ENCODE measurements around the gene COBL.

The COBL gene

DNA sequence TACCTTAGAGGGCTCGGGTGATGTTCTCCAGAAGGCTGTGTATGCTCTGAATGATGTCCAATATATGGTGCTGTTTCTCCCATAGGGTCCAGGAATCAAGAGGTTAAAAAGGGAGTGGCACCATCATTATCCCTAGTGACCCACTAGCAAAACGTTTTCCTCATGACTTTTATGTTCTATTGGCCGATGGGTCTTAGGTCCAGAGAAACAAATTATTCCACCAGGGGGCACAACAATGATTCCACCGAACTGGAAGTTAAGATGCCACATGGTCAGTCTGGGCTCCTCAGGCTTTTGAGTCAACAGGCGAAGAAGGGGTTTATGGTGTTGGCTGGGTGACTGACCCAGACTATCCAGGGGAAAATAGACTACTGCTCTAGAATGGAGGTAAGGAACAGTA, 256.1 kb downstream of the COBL start:
- no peak for DNase-seq (ENCODE audit: low read depth in 2 of 3, low spot score in 1 of 3)

GRCh38 chr7:51059504-51060142, 257.0 kb downstream of the COBL start:
- DNase-seq (ENCODE audit: low read depth in 2 of 3, low spot score in 1 of 3) = no peak

- DNase-seq (ENCODE audit: low read depth in 2 of 3, low spot score in 1 of 3) = no peak
These were observed 257.8 kb downstream of the COBL start for GRCh38 chr7:51058764-51059163.

- no peak for DNase-seq (ENCODE audit: low read depth in 2 of 3, low spot score in 1 of 3)
These were observed 261.4 kb downstream of the COBL start for GRCh38 chr7:51055039-51055840.

- DNase-seq (ENCODE audit: low read depth in 2 of 3, low spot score in 1 of 3) = no peak
These were observed 262.4 kb downstream of the COBL start for GRCh38 chr7:51054231-51054630.

- no peak for DNase-seq (ENCODE audit: low read depth in 2 of 3, low spot score in 1 of 3)
These were observed 263.3 kb downstream of the COBL start for GRCh38 chr7:51053160-51053925.

DNA sequence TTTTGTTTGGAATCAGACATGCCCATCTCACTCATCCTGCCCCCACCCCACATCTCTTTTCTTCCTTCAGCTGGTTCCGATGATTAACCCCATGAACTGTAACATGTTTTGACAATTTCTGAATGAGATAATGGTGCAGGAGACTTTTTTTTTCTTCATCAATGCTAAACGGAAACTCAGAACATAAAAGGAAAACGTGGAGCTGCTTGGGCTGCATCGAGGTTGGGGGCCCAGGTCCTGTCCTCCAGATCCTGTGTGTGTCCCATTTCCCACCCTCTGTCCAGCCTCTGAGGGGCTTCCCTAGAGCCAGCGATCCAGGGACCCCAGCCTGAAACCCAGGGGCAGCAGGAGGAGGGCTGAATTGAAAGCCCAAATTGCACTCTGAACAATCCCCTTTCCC, 270.1 kb downstream of the COBL start:
- DNase-seq (ENCODE audit: low read depth in 2 of 3, low spot score in 1 of 3) = no peak

GRCh38 chr7:51046103-51046466, 270.5 kb downstream of the COBL start:
- DNase-seq (ENCODE audit: low read depth in 2 of 3, low spot score in 1 of 3) = no peak

GRCh38 chr7:51045319-51046102, 271.1 kb downstream of the COBL start:
- DNase-seq (ENCODE audit: low read depth in 2 of 3, low spot score in 1 of 3) = no peak

DNA sequence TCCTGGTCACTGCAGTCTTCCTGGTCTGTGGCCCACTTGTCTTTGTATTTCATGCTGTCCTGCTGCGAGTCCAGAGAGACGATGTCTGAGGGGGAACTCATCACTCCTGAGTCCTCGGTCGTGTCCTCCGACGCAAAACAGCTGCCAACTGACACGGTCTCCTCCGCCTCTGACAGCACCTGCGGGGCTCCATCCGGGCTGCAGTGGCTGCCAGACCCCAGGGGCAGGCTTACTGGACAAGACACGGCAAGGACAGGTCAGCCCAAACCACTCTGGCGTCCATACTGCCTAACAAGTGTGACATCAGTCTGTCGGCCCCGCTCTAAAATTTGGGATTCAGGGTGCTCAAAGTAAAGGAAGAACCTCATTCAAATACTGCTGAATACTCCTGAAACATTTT, 273.1 kb downstream of the COBL start:
- DNase-seq (ENCODE audit: low read depth in 2 of 3, low spot score in 1 of 3) = no peak

GRCh38 chr7:51040787-51041186, 275.8 kb downstream of the COBL start:
- DNase-seq (ENCODE audit: low read depth in 2 of 3, low spot score in 1 of 3) = no peak

GRCh38 chr7:51038573-51038972, 278.0 kb downstream of the COBL start:
- no peak for DNase-seq (ENCODE audit: low read depth in 2 of 3, low spot score in 1 of 3)

- no peak for DNase-seq (ENCODE audit: low read depth in 2 of 3, low spot score in 1 of 3)
These were observed 280.9 kb downstream of the COBL start for GRCh38 chr7:51035716-51036115.

DNA sequence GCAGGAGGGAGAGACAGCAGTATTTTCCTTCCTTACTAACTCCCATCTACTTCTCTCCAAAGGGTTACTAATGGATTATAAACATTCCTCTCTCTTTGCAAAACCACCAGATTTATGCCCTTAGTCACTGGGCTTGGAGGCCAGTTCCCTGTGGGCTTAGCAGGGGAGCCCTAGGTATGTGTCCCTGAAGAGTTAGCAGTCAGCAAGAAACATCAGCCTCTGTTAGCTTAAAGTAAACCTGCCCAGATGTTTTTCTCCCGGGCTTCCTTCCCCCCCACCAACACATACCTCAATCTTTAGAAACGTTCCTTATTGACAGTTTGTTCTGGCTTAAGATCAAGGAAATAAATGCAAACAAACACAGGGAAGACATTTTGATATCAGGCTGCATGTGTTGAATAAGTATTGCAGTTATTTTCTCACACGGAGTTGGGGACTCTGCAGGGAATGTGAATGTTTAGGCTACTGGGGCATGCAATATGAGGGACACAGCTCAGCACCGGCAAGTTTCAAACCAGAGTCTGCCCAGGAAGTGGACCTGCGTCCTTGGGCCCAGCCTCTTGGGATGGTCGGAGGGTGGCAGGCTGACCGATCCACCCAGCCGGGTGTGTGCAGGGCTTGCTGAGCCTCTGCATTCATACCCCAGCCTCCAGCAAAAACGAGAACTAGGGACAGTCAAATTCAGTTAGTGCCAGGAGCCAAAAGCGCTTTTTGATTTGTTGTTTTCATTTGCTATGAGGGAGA, 281.9 kb downstream of the COBL start:
- no peak for DNase-seq (ENCODE audit: low read depth in 2 of 3, low spot score in 1 of 3)

- DNase-seq (ENCODE audit: low read depth in 2 of 3, low spot score in 1 of 3) = no peak
These were observed 282.7 kb downstream of the COBL start for GRCh38 chr7:51033727-51034520.

- no peak for DNase-seq (ENCODE audit: low read depth in 2 of 3, low spot score in 1 of 3)
These were observed 284.7 kb downstream of the COBL start for GRCh38 chr7:51031791-51032515.

GRCh38 chr7:51031216-51031615, 285.4 kb downstream of the COBL start:
- DNase-seq (ENCODE audit: low read depth in 2 of 3, low spot score in 1 of 3) = no peak

DNA sequence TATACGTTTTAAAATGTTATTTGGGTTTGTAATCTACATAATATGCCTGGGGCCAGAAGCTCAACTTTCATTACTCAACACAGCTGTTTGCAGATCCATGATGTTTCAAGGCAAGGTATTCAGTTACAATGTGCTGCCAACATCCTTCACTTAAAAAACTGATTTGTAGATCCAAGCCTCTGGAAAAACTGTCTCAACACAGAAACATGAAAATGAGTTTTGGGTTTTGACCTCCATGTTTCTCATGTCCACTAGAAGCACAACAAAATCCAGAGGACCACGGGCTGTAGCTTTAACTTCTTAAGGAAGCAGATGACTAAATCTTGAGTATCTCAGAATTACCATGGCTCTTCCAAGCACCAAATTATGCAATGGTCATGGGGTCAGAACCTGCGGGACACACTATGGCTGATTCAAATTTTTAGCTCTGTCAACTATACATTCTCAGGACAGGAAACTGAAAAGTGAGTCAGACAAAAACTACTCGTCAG, 286.9 kb downstream of the COBL start:
- DNase-seq (ENCODE audit: low read depth in 2 of 3, low spot score in 1 of 3) = no peak

- no peak for DNase-seq (ENCODE audit: low read depth in 2 of 3, low spot score in 1 of 3)
These were observed 287.5 kb downstream of the COBL start for GRCh38 chr7:51029131-51029530.

All from stimulated activated CD4-positive, alpha-beta T cell treated with anti-CD3 and anti-CD28 coated beads, Interleukin-12 subunit alpha, Interleukin-12 subunit beta, amount 100 ng/mL, for 48 hours (primary cell).